SKM-1 (cell line): ENCODE results near the gene KLHL12.

ENCODE experiments used
- DNase-seq: peaks from one replicate; lab custom pipeline; 2025; ENCODE audit not compliant: unreplicated experiment; lab: John Stamatoyannopoulos, UW

The KLHL12 gene

DNA sequence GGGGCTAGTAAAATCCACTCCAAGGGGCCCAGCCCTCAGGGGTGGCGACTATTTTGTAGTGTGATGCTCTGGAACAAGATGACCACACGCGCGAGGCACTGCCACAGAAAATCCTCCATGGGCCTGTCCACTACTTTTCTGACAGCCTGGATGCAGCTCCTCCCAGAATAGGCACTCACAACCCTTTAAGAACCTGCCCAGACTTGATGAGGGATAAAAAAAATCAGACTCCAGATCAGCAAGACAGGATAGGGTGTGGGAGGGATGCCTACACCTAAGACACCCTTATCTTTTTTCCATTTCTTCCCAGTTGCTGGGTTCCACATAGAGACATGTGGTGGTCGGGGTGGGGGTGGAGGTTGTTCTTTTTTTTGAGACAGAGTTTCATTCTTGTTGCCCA lies 82.8 kb downstream of the KLHL12 start:
- no peak for DNase-seq

- DNase-seq: no peak
Observed at GRCh38 chr1:202843081-202843480, 84.0 kb downstream of the KLHL12 start.
